Prostate gland (tissue), 2 donors: ENCODE results near the gene TMCO4. TPM values are rescaled to one million over a fixed set of nuclear protein-coding genes. Genes with fewer than 3 reads are reported as not detected.

Experiments used
- DNase-seq: peaks from one replicate; pipeline ENCODE4 v3.0.0-alpha.2; 2019; ENCODE audit warnings: low spot score
- H3K27ac ChIP-seq, 2 donors: fragments of 200-600 bp; sonication (generic); 2 replicates each; pipeline ENCODE4 v1.5.1; 2017 to 2019
- H3K27me3 ChIP-seq: fragments of 200-600 bp; sonication (generic); replicated peaks from 2 replicates; pipeline ENCODE4 v1.5.1; 2019; ENCODE audit not compliant: insufficient read depth
- H3K36me3 ChIP-seq, 2 donors: fragments of 200-600 bp; sonication (generic); 1 replicate in 1 of 2; 2 replicates in 1 of 2; pipeline versions ENCODE4 v1.5.1 to v1.8.1; 2017 to 2019
- H3K4me1 ChIP-seq: fragments of 200-600 bp; sonication (generic); replicated peaks from 2 replicates; pipeline ENCODE4 v1.5.1; 2019
- H3K4me3 ChIP-seq, 2 donors: fragments of 200-600 bp; sonication (generic); 2 replicates each; pipeline ENCODE4 v1.5.1; 2017 to 2019
- H3K9me3 ChIP-seq: fragments of 200-600 bp; sonication (generic); 2 replicates; pipeline ENCODE4 v1.5.1; 2017
- POLR2A ChIP-seq: fragments of 450-650 bp; IDR thresholded peaks from one replicate; pipeline ENCODE4 v1.6.1; 2016; ENCODE audit warnings: antibody characterized with exemption, mild to moderate bottlenecking
- POLR2AphosphoS5 ChIP-seq: sonication (generic); formaldehyde crosslinking; IDR thresholded peaks from one replicate; pipeline ENCODE4 v1.6.1; 2017; ENCODE audit warnings: antibody characterized with exemption
- WGBS: methylation state at CpG from one replicate; pipeline ENCODE4 v1.1.5; 2018; 5-methylcytosine and 5-hydroxymethylcytosine counted together
- intact Hi-C: fragments of 100-400 bp; cut with DNase I; formaldehyde crosslinking; loops from one replicate; pipeline ENCODE4 v1.14.2; 2022
- total RNA-seq, 2 donors: library from RNA; depleted of rRNA; stranded (reverse); fragments of >200 nt; gene quantifications; one replicate each; pipeline ENCODE4 v1.1.0, GENCODE V29; 2016
- TF ChIP-seq, protein P1 (sequence below), 4 experiments: fragments of 200-600 bp in 2 of 4; fragments of 450-650 bp in 2 of 4; sonication (generic) in 2 of 4; IDR thresholded peaks; 1 replicate in 3 of 4; 2 replicates in 1 of 4; pipeline ENCODE4 v1.5.1; 2016 to 2019; ENCODE audit warnings: antibody characterized with exemption in 4 of 4, mild to moderate bottlenecking in 2 of 4, moderate library complexity in 2 of 4

TMCO4 gene
- total RNA-seq, 2 donors from 2014 or later = 60.5 to 89.9 TPM

DNA sequence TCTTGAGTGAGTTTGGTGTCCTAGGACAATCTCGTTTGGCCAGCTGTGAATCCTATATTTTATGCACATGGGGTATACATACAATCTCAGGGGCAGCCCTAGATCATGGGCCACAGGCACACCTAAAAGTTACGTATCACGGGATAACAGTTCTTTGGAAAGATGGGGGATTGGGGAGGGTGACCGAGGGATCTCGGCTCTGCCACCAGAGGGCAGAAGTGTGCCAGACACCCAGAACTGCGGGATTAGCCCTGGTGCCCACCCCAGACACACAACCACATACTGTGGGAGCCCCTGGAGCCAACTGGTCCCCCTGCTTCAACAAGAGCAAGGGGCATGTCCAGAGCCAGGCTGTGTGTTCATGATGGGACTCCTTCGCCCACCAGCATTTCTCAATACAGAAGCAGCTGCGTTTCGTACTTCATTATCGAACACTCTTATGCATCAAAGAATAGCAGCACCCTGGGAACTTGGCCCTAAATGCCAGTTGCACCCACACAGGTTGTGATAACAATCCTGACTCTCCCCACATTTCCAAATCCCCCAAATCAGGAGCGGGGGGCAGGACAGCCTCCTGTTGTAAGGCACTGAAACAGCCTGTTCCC lies 37.4 kb downstream of the TMCO4 start:
- H3K36me3 ChIP-seq = no peaks in the 10 kb centered on the region
- peak; percentile 27 for DNase-seq
- TF ChIP-seq, protein P1, sequence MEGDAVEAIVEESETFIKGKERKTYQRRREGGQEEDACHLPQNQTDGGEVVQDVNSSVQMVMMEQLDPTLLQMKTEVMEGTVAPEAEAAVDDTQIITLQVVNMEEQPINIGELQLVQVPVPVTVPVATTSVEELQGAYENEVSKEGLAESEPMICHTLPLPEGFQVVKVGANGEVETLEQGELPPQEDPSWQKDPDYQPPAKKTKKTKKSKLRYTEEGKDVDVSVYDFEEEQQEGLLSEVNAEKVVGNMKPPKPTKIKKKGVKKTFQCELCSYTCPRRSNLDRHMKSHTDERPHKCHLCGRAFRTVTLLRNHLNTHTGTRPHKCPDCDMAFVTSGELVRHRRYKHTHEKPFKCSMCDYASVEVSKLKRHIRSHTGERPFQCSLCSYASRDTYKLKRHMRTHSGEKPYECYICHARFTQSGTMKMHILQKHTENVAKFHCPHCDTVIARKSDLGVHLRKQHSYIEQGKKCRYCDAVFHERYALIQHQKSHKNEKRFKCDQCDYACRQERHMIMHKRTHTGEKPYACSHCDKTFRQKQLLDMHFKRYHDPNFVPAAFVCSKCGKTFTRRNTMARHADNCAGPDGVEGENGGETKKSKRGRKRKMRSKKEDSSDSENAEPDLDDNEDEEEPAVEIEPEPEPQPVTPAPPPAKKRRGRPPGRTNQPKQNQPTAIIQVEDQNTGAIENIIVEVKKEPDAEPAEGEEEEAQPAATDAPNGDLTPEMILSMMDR (IDR thresholded peaks at IDR 0.05) = peak in 3 of 4 experiments; percentile 75 to 84 (median 77)
- no peak for TF ChIP-seq POLR2AphosphoS5
- TF ChIP-seq POLR2A = no peak
- H3K27me3 ChIP-seq = no peaks in the 10 kb centered on the region
- no peaks in the 10 kb centered on the region for H3K4me1 ChIP-seq
- H3K9me3 ChIP-seq = no peaks in the 10 kb centered on the region
- intact Hi-C loops = loop anchor here (5.0 to 10.0 kb wide), 2 partner anchors 45 to 103 kb away; no protein-coding TSS in a partner anchor
- 61% methylated on average over 11 of the region's 11 CpGs for WGBS
- no peak overlapping the region for H3K4me3 ChIP-seq
- no peak overlapping the region for H3K27ac ChIP-seq

DNA sequence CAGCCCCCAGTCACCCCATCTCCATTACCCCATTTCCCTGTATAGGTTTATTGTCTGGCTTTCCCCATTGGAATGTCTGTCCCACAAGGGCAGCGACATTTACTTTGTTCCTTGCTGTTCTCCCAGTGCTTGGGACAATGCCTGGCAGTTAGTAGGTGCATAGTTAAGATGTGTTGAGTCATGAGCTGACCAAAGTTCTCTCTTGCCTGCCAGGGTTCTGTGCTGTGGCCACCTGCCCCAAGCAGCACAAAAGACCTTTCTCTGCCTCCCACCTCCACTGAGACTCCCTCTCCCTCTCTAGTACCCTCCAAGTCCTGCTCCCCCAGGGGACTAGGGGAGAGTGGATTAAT lies 40.0 kb downstream of the TMCO4 start:
- no peak for TF ChIP-seq POLR2AphosphoS5
- TF ChIP-seq, protein P1 (IDR thresholded peaks at IDR 0.05) = no peak
- no peak for TF ChIP-seq POLR2A
- Histone ChIP-seq H3K4me1 (peaks cover 2% of the 10 kb centered on the region), H3K27ac (no peak overlapping the region), H3K4me3 (no peak overlapping the region), H3K27me3 (no peaks in the 10 kb centered on the region), H3K36me3 (no peaks in the 10 kb centered on the region), H3K9me3 (no peaks in the 10 kb centered on the region)
- intact Hi-C loops = loop anchor here (5.0 to 10.0 kb wide), 2 partner anchors 42 to 105 kb away; no protein-coding TSS in a partner anchor
- no peak for DNase-seq
- 100% methylated on average over 1 of the region's 1 CpG for WGBS

DNA sequence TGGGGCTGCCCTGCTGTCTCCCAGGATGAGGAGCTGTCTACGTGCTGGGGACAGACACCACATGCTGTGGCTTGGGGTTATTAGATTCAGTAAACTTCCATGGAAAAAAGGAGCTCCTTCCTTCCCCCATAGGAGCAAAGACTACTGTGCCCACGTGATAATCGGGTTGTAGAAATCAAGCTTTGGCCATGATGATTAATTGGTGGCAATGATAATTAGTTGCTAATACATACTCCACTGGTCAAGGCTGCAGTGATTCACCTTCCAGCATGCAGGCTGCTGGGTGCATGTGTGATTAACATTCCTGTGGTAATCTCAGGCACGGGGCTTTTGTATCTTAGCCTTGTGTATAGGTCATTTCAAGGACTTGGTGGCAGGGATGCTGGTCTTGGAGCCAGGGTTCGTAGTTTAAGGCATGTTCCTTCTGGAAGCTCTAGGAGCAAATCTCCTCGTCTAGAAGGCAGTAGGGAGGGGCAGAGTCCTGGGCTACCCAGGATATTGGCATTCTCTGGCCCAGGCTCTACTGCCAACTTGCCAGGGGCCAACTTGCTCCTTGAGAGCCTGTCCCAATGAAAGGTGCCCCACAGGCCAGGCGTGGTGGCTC lies 41.4 kb downstream of the TMCO4 start:
- Histone ChIP-seq H3K4me3 (no peak overlapping the region), H3K27ac (peak overlapping the region in 1 of 2 donors; percentile 14), H3K36me3 (no peaks in the 10 kb centered on the region), H3K4me1 (peaks cover 2% of the 10 kb centered on the region), H3K9me3 (no peaks in the 10 kb centered on the region), H3K27me3 (no peaks in the 10 kb centered on the region)
- TF ChIP-seq, protein P1 (IDR thresholded peaks at IDR 0.05) = no peak
- no peak for TF ChIP-seq POLR2A
- TF ChIP-seq POLR2AphosphoS5 = no peak
- intact Hi-C loops = no loop called here
- no peak for DNase-seq
- 66% methylated on average over 7 of the region's 7 CpGs for WGBS

DNA sequence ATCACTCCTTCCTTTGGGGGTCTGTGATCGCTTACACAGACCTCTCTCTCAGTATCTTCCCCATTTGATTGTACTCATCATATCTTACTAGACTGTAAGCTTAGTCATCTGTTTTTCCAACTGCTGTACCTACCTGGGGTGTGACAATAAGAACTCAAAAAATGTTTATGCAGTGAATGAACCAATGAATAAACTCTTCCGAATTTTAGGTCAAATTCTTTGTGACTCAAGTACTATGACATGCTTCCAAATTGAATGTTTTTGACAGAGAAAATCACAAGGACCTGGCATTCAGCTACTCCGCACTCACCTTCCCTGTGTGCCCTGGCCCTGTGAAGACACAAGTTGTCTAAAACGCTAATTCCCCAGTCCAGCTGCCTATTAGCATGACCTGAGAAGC lies 42.1 kb downstream of the TMCO4 start:
- H3K36me3 ChIP-seq = no peaks in the 10 kb centered on the region
- TF ChIP-seq POLR2A (no peak), POLR2AphosphoS5 (no peak)
- TF ChIP-seq, protein P1 (IDR thresholded peaks at IDR 0.05) = no peak
- no peak overlapping the region for H3K4me3 ChIP-seq
- DNase-seq = no peak
- no peaks in the 10 kb centered on the region for H3K27me3 ChIP-seq
- WGBS = 93% methylated on average over 4 of the region's 4 CpGs
- peaks cover 2% of the 10 kb centered on the region for H3K4me1 ChIP-seq
- H3K9me3 ChIP-seq = no peaks in the 10 kb centered on the region
- no peak overlapping the region for H3K27ac ChIP-seq
- intact Hi-C loops = no loop called here

DNA sequence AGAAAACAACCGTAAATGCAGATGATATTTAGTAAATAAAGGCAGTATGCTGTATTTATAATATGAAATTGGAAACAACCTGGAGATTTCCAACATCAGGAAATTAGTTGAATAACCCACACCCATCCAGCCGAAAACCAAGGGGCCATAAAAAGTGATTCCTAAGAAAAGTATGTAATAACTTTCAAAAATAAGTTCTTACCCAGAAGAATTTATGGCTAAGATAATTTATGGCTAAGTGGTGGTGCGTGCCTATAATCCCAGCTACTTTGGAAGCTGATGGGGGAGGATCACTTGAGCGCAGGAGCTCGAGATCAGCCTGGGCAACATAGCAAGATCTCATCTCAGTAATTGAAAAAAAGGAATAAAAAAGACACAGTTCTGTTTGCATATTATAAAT lies 43.2 kb downstream of the TMCO4 start:
- Histone ChIP-seq H3K27me3 (no peaks in the 10 kb centered on the region), H3K4me3 (no peak overlapping the region), H3K36me3 (no peaks in the 10 kb centered on the region), H3K4me1 (peaks cover 2% of the 10 kb centered on the region), H3K9me3 (no peaks in the 10 kb centered on the region), H3K27ac (peak overlapping the region in 1 of 2 donors; percentile 90)
- intact Hi-C loops = no loop called here
- DNase-seq = no peak
- TF ChIP-seq, protein P1 (IDR thresholded peaks at IDR 0.05) = no peak
- no peak for TF ChIP-seq POLR2AphosphoS5
- no peak for TF ChIP-seq POLR2A
- 84% methylated on average over 5 of the region's 5 CpGs for WGBS
